HCT116 (cell line): ENCODE results near the gene C19orf18. TPM values are rescaled to one million over a fixed set of nuclear protein-coding genes. Genes with fewer than 3 reads are reported as not detected.

Experiments used
- ATAC-seq: fragments of 200-7000 bp; cut with Tn5 transposase; 2 replicates; pipeline ENCODE4 v1.9.1; 2020; ENCODE audit warnings: mild to moderate bottlenecking, moderate library complexity
- BruUV-seq: library from RNA; stranded (reverse); fragments of 400-500 nt; replicated peaks from 2 replicates; lab custom pipeline; 2021; lab: Mats Ljungman, UMichigan
- CTCF ChIA-PET: fragments of 300-600 bp; sonication (Branson Sonifier 250); formaldehyde crosslinking; loops from one replicate; lab custom pipeline; 2021; ENCODE audit warnings: antibody characterized with exemption; lab: Charles Lee
- POLR2A ChIA-PET: fragments of 300-600, 350-600 bp; sonication (Branson Sonifier 250); formaldehyde crosslinking; loops from one replicate; lab custom pipeline; 2021; ENCODE audit warnings: antibody characterized with exemption; lab: Charles Lee
- RAD21 ChIA-PET, 2 experiments: fragments of 300-600 bp; sonication (Branson Sonifier 250); formaldehyde crosslinking; loops; one replicate each; lab custom pipeline; 2023; ENCODE audit warnings: low total read pairs in 2 of 2; ENCODE audit not compliant: uncharacterized antibody in 2 of 2, unreplicated experiment in 2 of 2, low non-redundant PET in 1 of 2; lab: Charles Lee
- DNase-seq: peaks from one replicate; pipeline ENCODE4 v3.0.0-alpha.2; 2010; ENCODE audit warnings: low read depth, low spot score
- H2AFZ ChIP-seq: fragments of 200-600 bp; shearing (Covaris generic), sonication (generic); 2 replicates; pipeline ENCODE4 v1.6.1; 2017; ENCODE audit warnings: low read depth, mixed run types, mixed read lengths, antibody characterized with exemption, low read length; ENCODE audit not compliant: poor library complexity, severe bottlenecking
- H3K27ac ChIP-seq: 2 replicates; pipeline ENCODE4 v1.5.1; 2012; ENCODE audit warnings: low read depth, low read length
- H3K27me3 ChIP-seq: fragments of 200-600 bp; sonication (generic); 2 replicates; pipeline ENCODE4 v1.6.1; 2016; ENCODE audit warnings: mixed run types, low read length, mixed read lengths; ENCODE audit not compliant: insufficient read depth
- H3K36me3 ChIP-seq, 2 experiments: fragments of 200-500 bp in 1 of 2; fragments of 200-600 bp in 1 of 2; sonication (Bioruptor generic) in 1 of 2; sonication (generic) in 1 of 2; 2 replicates each; pipeline versions ENCODE4 v1.5.1 to v1.6.1; 2014 to 2016; ENCODE audit warnings: low read length in 2 of 2, inconsistent platforms in 1 of 2, mixed read lengths in 1 of 2, mixed run types in 1 of 2; ENCODE audit not compliant: insufficient read depth in 2 of 2, control insufficient read depth in 1 of 2
- H3K4me1 ChIP-seq, 2 experiments: fragments of 200-600 bp in 1 of 2; sonication (generic) in 1 of 2; 2 replicates each; pipeline versions ENCODE4 v1.5.1 to v1.6.1; 2012 to 2017; ENCODE audit warnings: low read length in 2 of 2, inconsistent platforms in 1 of 2, mild to moderate bottlenecking in 1 of 2, mixed read lengths in 1 of 2, mixed run types in 1 of 2, moderate library complexity in 1 of 2; ENCODE audit not compliant: insufficient read depth in 2 of 2, control insufficient read depth in 1 of 2
- H3K4me2 ChIP-seq: fragments of 200-600 bp; sonication (generic); 2 replicates; pipeline ENCODE4 v1.6.1; 2017; ENCODE audit warnings: mixed run types, low read length, mixed read lengths
- H3K4me3 ChIP-seq, 2 experiments: fragments of 200-600 bp in 1 of 2; sonication (generic) in 1 of 2; replicated peaks in 1 of 2; 2 replicates each; pipeline ENCODE4 v1.5.1; 2011 to 2016; ENCODE audit warnings: low read length in 2 of 2, control low read depth in 1 of 2, low read depth in 1 of 2, mild to moderate bottlenecking in 1 of 2, mixed read lengths in 1 of 2, mixed run types in 1 of 2
- H3K79me2 ChIP-seq: fragments of 200-600 bp; sonication (generic); 2 replicates; pipeline ENCODE4 v1.6.1; 2017; ENCODE audit warnings: mild to moderate bottlenecking, mixed run types, low read length, moderate library complexity, mixed read lengths; ENCODE audit not compliant: insufficient read depth
- H3K9ac ChIP-seq: fragments of 200-600 bp; sonication (generic); 2 replicates; pipeline ENCODE4 v1.6.1; 2016; ENCODE audit warnings: low read length, mixed read lengths
- H3K9me2 ChIP-seq: fragments of 200-600 bp; sonication (generic), shearing (Covaris generic); 2 replicates; pipeline ENCODE4 v1.6.1; 2017; ENCODE audit warnings: mixed run types, mild to moderate bottlenecking, moderate library complexity; ENCODE audit not compliant: insufficient read depth
- H3K9me3 ChIP-seq, 2 experiments: fragments of 200-500 bp in 1 of 2; fragments of 200-600 bp in 1 of 2; sonication (Bioruptor generic) in 1 of 2; sonication (generic) in 1 of 2; 2 replicates each; pipeline ENCODE4 v1.6.1; 2014 to 2017; ENCODE audit warnings: low read length in 2 of 2, mixed read lengths in 2 of 2, inconsistent platforms in 1 of 2, low read depth in 1 of 2, mild to moderate bottlenecking in 1 of 2, mixed run types in 1 of 2, moderate library complexity in 1 of 2; ENCODE audit not compliant: control insufficient read depth in 1 of 2, insufficient read depth in 1 of 2
- H4K20me1 ChIP-seq: fragments of 200-600 bp; sonication (generic), shearing (Covaris generic); 2 replicates; pipeline ENCODE4 v1.6.1; 2017; ENCODE audit warnings: mixed run types, mild to moderate bottlenecking, moderate library complexity; ENCODE audit not compliant: insufficient read depth
- EZH2 ChIP-seq: fragments of 200-600 bp; sonication (generic); IDR thresholded peaks from 2 replicates; pipeline ENCODE4 v1.6.1; 2017; ENCODE audit warnings: antibody characterized with exemption, mixed run types
- ZBTB33 ChIP-seq: IDR thresholded peaks from 2 replicates; pipeline ENCODE4 v1.6.1; 2011; ENCODE audit warnings: mild to moderate bottlenecking, low read length, moderate library complexity; ENCODE audit not compliant: insufficient replicate concordance; ENCODE audit errors: extremely low read depth
- ZFX ChIP-seq: fragments of 450-650 bp; IDR thresholded peaks from 2 replicates; pipeline ENCODE4 v1.6.1; 2017
- ZNF274 ChIP-seq: fragments of 200-500 bp; sonication (Bioruptor generic); IDR thresholded peaks from 2 replicates; pipeline ENCODE4 v1.6.1; 2014; ENCODE audit warnings: mild to moderate bottlenecking, low read depth, low read length, inconsistent platforms
- intact Hi-C: fragments of 100-400 bp; cut with micrococcal nuclease; formaldehyde crosslinking; loops from 2 replicates; pipeline ENCODE4 v1.10.0; 2022
- total RNA-seq: library from RNA; stranded (reverse); gene quantifications from one replicate; pipeline ENCODE4 v1.2.1, GENCODE V29; 2021; ENCODE audit not compliant: unreplicated experiment

The C19orf18 gene
- total RNA-seq, 1 experiment from 2014 or later: not detected

DNA sequence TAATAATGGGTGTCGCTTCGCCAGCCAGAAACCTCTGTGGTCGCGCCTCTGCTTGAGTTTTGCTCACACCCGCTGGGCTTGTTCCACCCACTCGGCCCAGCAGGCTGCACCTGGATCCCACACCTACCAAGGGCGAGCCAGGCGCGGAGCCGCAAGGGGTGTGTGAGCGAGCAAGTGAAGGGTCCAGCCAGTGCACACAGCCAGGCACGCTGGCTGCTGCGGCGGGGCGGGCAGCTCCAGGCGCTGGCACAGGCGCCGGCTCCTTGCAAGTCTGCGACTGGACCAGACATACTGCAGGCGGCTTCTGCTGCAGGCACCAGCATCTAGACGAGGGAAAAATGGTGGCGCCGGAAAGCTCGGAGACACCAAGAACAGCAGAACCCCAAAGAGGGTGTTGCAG is 25.0 kb downstream of the C19orf18 start (continued):
- TF ChIP-seq ZBTB33: no peak

- CTCF ChIA-PET: no interaction called here
- H3K36me3 ChIP-seq: no peaks in the 10 kb centered on the region
- H3K9me2 ChIP-seq: no peaks in the 10 kb centered on the region
- H3K4me2 ChIP-seq: no peak within 1 kb of the TSS
- intact Hi-C loops: no loop called here
- DNase-seq: no peak
- H3K27me3 ChIP-seq: no peaks in the 10 kb centered on the region
- no peak within 1 kb of the TSS for H3K9ac ChIP-seq
- RAD21 ChIA-PET: no interaction called here
- H4K20me1 ChIP-seq: no peaks in the 10 kb centered on the region
- H3K4me3 ChIP-seq: no peak within 1 kb of the TSS
- H2AFZ ChIP-seq: no peak within 1 kb of the TSS
- no peaks in the 10 kb centered on the region for H3K4me1 ChIP-seq
- TF ChIP-seq ZFX: no peak
- no peak for TF ChIP-seq ZNF274
- no peak for TF ChIP-seq ZBTB33
- TF ChIP-seq EZH2: no peak
- no peak within 1 kb of the TSS for H3K27ac ChIP-seq
- no TSS peak for BruUV-seq
- POLR2A ChIA-PET: no interaction called here
- no peak for ATAC-seq
- no peaks in the 10 kb centered on the region for H3K79me2 ChIP-seq
- H3K9me3 ChIP-seq: peaks cover 0 to 23% of the 10 kb centered on the region in 2 experiments; a peak in 2 of 4 replicates
Measured at GRCh38 chr19:57947419-57948134, 26.8 kb downstream of the C19orf18 start, which contains the start of gene ZNF256. ZNF256 (minus strand) TSS chr19:57947706; CDS start chr19:57947474, 232 bp downstream.
